ENCODE data around the gene PIRT. TPM values are rescaled to one million over a fixed set of nuclear protein-coding genes. Genes with fewer than 3 reads are reported as not detected.

PIRT gene
- total RNA-seq, 1 donor from 2014 or later: not detected

GRCh38 chr17:10790491-10791401 is 47.1 kb downstream of the PIRT start:
- Mint-ChIP-seq H3K4me1 (ENCODE audit: low read depth) (peaks cover 9% of the 10 kb centered on the region), H3K27ac (ENCODE audit: unreplicated experiment) (no peak overlapping the region), H3K4me3 (ENCODE audit: unreplicated experiment) (no peak overlapping the region), H3K36me3 (ENCODE audit: low read depth) (no peaks in the 10 kb centered on the region), H3K27me3 (ENCODE audit: low read depth) (peaks cover 2% of the 10 kb centered on the region), H3K9me3 (ENCODE audit: low read depth) (no peaks in the 10 kb centered on the region)
- DNase-seq (ENCODE audit: low spot score): no peak
- no peak for TF ChIP-seq CTCF (IDR thresholded peaks at IDR 0.05)

GRCh38 chr17:10789694-10790271 is 48.1 kb downstream of the PIRT start:
- Mint-ChIP-seq H3K27me3 (ENCODE audit: low read depth) (peaks cover 2% of the 10 kb centered on the region), H3K4me1 (ENCODE audit: low read depth) (peaks cover 9% of the 10 kb centered on the region), H3K4me3 (ENCODE audit: unreplicated experiment) (no peak overlapping the region), H3K9me3 (ENCODE audit: low read depth) (no peaks in the 10 kb centered on the region), H3K27ac (ENCODE audit: unreplicated experiment) (no peak overlapping the region), H3K36me3 (ENCODE audit: low read depth) (no peaks in the 10 kb centered on the region)
- DNase-seq (ENCODE audit: low spot score): no peak
- TF ChIP-seq CTCF (IDR thresholded peaks at IDR 0.05): no peak

DNA sequence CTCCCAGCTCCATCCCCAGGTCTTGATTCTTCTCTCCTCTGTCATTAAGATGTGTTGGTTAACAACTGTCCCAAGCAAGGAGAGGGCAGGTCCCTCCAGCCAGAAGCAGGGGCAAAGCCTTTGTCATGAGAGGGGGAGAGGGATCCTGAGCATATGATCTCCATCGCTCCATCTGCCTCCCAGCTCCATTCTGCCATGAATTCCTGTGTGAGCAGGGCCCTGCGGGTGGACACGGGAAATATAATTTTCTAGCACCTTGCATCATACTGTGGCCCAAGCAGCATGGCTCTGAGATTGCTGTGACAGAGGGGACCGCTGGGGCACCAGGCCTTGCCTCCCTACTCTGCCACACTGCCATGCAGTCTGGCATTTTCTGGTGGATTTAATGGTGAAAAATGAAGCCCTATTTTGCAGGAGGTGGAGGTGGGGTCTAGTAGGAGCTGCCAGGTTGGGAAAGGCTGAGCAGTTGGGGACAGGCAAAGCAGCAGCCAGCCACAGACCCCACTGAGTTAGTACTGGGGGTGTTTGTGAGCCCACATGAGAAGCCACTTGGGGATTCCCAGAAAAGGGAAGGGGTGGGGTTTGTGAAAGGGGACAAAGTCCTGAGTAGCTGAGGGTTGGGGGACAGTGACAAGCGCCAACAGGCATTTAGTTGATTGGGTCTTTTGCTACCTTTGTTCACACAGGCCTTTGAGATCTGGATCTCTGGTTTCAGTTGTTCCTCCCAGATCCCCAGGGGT is 50.4 kb downstream of the PIRT start:
- peaks cover 2% of the 10 kb centered on the region for H3K27me3 Mint-ChIP-seq (ENCODE audit: low read depth)
- H3K36me3 Mint-ChIP-seq (ENCODE audit: low read depth): no peaks in the 10 kb centered on the region
- TF ChIP-seq CTCF (IDR thresholded peaks at IDR 0.05): no peak
- peaks cover 3% of the 10 kb centered on the region for H3K9me3 Mint-ChIP-seq (ENCODE audit: low read depth)
- H3K4me1 Mint-ChIP-seq (ENCODE audit: low read depth): peaks cover 5% of the 10 kb centered on the region
- no peak for DNase-seq (ENCODE audit: low spot score)
- H3K4me3 Mint-ChIP-seq (ENCODE audit: unreplicated experiment): no peak overlapping the region
- no peak overlapping the region for H3K27ac Mint-ChIP-seq (ENCODE audit: unreplicated experiment)

DNA sequence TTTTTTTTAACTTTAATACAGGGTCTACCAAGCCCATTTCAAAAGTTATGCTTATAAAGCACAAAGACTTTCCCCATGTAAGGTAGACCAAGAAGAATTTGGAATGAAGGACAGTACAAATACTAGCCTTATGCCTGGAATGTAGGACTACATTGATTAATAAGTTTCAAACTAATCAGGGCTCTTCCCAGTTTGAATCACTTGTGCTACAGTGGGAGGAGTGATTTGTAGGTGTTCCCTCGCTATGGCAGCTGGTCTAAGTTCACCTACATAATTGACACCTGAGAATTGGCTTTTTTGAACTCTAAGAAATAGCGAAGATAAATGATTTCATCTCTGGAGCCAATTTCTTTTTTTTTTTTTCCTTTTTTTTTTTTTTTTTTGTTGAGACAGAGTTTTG is 52.6 kb downstream of the PIRT start:
- no peak for TF ChIP-seq CTCF (IDR thresholded peaks at IDR 0.05)
- no peak for DNase-seq (ENCODE audit: low spot score)
- no peak overlapping the region for H3K4me3 Mint-ChIP-seq (ENCODE audit: unreplicated experiment)
- H3K27me3 Mint-ChIP-seq (ENCODE audit: low read depth): peaks cover 2% of the 10 kb centered on the region
- peaks cover 5% of the 10 kb centered on the region for H3K4me1 Mint-ChIP-seq (ENCODE audit: low read depth)
- H3K36me3 Mint-ChIP-seq (ENCODE audit: low read depth): no peaks in the 10 kb centered on the region
- H3K9me3 Mint-ChIP-seq (ENCODE audit: low read depth): peaks cover 5% of the 10 kb centered on the region
- no peak overlapping the region for H3K27ac Mint-ChIP-seq (ENCODE audit: unreplicated experiment)

GRCh38 chr17:10779609-10780008 is 58.3 kb downstream of the PIRT start:
- DNase-seq (ENCODE audit: low spot score): no peak
- Mint-ChIP-seq H3K4me1 (ENCODE audit: low read depth) (no peaks in the 10 kb centered on the region), H3K27ac (ENCODE audit: unreplicated experiment) (no peak overlapping the region), H3K27me3 (ENCODE audit: low read depth) (peaks cover 2% of the 10 kb centered on the region), H3K4me3 (ENCODE audit: unreplicated experiment) (no peak overlapping the region), H3K36me3 (ENCODE audit: low read depth) (peaks cover 1% of the 10 kb centered on the region), H3K9me3 (ENCODE audit: low read depth) (peaks cover 15% of the 10 kb centered on the region)
- TF ChIP-seq CTCF (IDR thresholded peaks at IDR 0.05): no peak

All from chondrocyte (in vitro differentiated cells).